Ishikawa (cell line): ENCODE data around the gene TLK1.

Experiments used
- CEBPB ChIP-seq: IDR thresholded peaks from 2 replicates; pipeline ENCODE4 v1.6.1; 2012
- CREB1 ChIP-seq: IDR thresholded peaks from 2 replicates; pipeline ENCODE4 v1.6.1; 2012; ENCODE audit warnings: low read depth
- EGR1 ChIP-seq: IDR thresholded peaks from 2 replicates; pipeline ENCODE4 v1.6.1; 2012
- EP300 ChIP-seq: IDR thresholded peaks from 2 replicates; pipeline ENCODE4 v1.6.1; 2012; ENCODE audit warnings: borderline replicate concordance
- FOXM1 ChIP-seq: IDR thresholded peaks from 2 replicates; pipeline ENCODE4 v1.6.1; 2012; ENCODE audit warnings: low read depth, borderline replicate concordance
- MAX ChIP-seq: IDR thresholded peaks from 2 replicates; pipeline ENCODE4 v1.6.1; 2012
- NFIC ChIP-seq: IDR thresholded peaks from 2 replicates; pipeline ENCODE4 v1.6.1; 2012
- RAD21 ChIP-seq: IDR thresholded peaks from 2 replicates; pipeline ENCODE4 v1.6.1; 2012; ENCODE audit warnings: low read depth
- REST ChIP-seq: IDR thresholded peaks from 2 replicates; pipeline ENCODE4 v1.6.1; 2012; ENCODE audit warnings: low read depth, mild to moderate bottlenecking
- TAF1 ChIP-seq: IDR thresholded peaks from 2 replicates; pipeline ENCODE4 v1.6.1; 2012; ENCODE audit warnings: low read depth, mild to moderate bottlenecking
- TCF12 ChIP-seq: IDR thresholded peaks from 2 replicates; pipeline ENCODE4 v1.6.1; 2012; ENCODE audit warnings: low read depth
- TEAD4 ChIP-seq: IDR thresholded peaks from 2 replicates; pipeline ENCODE4 v1.6.1; 2012
- USF1 ChIP-seq: IDR thresholded peaks from 2 replicates; pipeline ENCODE4 v1.6.1; 2012
- YY1 ChIP-seq: IDR thresholded peaks from 2 replicates; pipeline ENCODE4 v1.6.1; 2012; ENCODE audit warnings: low read depth
- ZBTB7A ChIP-seq: IDR thresholded peaks from 2 replicates; pipeline ENCODE4 v1.6.1; 2012; ENCODE audit warnings: low read depth

Gene TLK1

GRCh38 chr2:171149986-171150693 lies 10.6 kb downstream of the TLK1 start:
- TF ChIP-seq CEBPB, result no peak
- TF ChIP-seq TAF1, result no peak
- TF ChIP-seq MAX, result no peak
- no peak for TF ChIP-seq NFIC
- TF ChIP-seq TCF12, result no peak
- TF ChIP-seq EP300, result no peak
- no peak for TF ChIP-seq YY1
- TF ChIP-seq ZBTB7A, result no peak
- no peak for TF ChIP-seq CREB1
- TF ChIP-seq RAD21, result no peak
- TF ChIP-seq REST, result no peak
- no peak for TF ChIP-seq USF1
- TF ChIP-seq EGR1, result no peak
- TF ChIP-seq FOXM1, result no peak

- TF ChIP-seq USF1 (no peak), REST (no peak), TEAD4 (no peak), NFIC (no peak), YY1 (no peak), EGR1 (no peak), RAD21 (no peak), ZBTB7A (no peak)
Observed at GRCh38 chr2:171149171-171149938, 11.3 kb downstream of the TLK1 start.

- TF ChIP-seq YY1 (no peak), CEBPB (no peak), USF1 (no peak), REST (no peak)
Observed at GRCh38 chr2:171147081-171147480, 13.6 kb downstream of the TLK1 start.

- TF ChIP-seq REST (no peak), CEBPB (peak; percentile 90), CREB1 (no peak), USF1 (no peak), EP300 (no peak)
Observed at GRCh38 chr2:171146633-171147032, 14.1 kb downstream of the TLK1 start.
